GM20000 (cell line): ENCODE results near the gene PNPLA7.
A peak's percentile ranks its signal among the peaks of the same experiment; 100 is the strongest.

ENCODE experiments used
- DNase-seq: peaks from one replicate; pipeline ENCODE4 v3.0.0; 2012; ENCODE audit warnings: low spot score
- TF ChIP-seq, protein P1 (sequence below): IDR thresholded peaks from 2 replicates; pipeline ENCODE4 v1.5.1; 2012; ENCODE audit warnings: mild to moderate bottlenecking, control low read depth; ENCODE audit errors: extremely low read depth, missing control alignments

The PNPLA7 gene

DNA sequence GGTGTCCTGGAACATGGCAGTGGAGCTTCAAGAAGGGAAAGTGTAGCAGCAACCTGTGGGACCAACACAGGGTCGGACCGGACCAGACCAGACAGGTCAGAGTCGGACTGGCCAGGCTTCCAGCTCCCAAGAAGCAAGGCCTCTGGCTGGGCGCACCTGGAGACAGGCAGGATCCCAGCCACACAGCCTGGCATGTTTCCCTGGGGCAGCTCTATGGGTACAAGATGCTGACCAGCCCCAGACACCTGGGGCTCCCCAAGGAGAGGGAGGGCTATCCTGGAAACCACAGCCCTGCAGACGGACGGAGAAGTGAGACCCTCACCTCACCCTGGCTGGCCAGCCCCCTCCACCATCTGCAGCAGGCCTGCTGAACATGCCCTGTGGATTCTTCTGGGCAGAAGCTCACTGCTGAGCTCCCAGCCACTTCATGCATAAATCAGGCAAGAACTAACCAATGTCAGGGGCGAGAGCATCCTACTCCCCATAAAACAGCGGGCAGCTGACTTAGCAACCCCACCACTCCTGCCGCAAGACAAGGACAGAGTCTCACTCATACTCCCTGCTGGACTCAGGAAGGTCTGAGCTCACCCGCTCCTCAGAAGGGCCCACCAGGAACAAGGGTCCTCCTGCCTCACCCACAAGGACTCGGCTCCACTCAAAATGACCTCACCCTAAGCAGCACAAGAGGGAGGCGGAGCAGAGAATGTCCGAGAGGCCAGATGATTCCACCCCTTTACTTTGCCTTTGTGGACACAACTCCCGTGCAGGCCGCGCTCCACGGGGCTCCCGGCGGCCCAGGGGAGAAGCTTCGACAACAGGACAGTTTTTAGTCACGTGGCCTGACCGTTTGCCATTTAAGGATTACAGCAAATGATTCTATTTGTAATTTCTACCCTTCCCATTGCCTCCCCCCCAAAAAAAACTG is 31.4 kb upstream of the PNPLA7 start:
- DNase-seq: no peak
- TF ChIP-seq, protein P1, sequence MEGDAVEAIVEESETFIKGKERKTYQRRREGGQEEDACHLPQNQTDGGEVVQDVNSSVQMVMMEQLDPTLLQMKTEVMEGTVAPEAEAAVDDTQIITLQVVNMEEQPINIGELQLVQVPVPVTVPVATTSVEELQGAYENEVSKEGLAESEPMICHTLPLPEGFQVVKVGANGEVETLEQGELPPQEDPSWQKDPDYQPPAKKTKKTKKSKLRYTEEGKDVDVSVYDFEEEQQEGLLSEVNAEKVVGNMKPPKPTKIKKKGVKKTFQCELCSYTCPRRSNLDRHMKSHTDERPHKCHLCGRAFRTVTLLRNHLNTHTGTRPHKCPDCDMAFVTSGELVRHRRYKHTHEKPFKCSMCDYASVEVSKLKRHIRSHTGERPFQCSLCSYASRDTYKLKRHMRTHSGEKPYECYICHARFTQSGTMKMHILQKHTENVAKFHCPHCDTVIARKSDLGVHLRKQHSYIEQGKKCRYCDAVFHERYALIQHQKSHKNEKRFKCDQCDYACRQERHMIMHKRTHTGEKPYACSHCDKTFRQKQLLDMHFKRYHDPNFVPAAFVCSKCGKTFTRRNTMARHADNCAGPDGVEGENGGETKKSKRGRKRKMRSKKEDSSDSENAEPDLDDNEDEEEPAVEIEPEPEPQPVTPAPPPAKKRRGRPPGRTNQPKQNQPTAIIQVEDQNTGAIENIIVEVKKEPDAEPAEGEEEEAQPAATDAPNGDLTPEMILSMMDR: no peak

DNA sequence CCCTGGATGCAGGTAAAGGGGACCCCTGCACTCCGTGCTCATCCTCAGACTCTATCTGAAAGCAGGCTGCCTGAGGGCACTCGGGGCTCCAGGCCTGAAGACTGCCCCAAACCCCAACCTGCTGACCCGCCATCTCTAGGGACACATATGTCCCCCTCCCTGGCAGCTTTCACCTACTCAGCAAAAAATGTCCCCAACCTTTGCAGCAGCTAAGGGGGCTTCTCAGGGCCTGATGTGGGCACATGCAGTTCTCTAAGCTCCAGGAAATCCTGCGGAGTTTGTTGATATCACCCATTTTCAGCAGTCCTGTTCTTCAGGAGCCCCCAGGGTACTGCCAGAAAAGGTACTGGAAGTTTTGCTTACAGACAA is 30.7 kb upstream of the PNPLA7 start:
- no peak for DNase-seq
- TF ChIP-seq, protein P1: no peak

- TF ChIP-seq, protein P1: no peak
- no peak for DNase-seq
Observed at GRCh38 chr9:137580209-137580953, 30.2 kb upstream of the PNPLA7 start.

DNA sequence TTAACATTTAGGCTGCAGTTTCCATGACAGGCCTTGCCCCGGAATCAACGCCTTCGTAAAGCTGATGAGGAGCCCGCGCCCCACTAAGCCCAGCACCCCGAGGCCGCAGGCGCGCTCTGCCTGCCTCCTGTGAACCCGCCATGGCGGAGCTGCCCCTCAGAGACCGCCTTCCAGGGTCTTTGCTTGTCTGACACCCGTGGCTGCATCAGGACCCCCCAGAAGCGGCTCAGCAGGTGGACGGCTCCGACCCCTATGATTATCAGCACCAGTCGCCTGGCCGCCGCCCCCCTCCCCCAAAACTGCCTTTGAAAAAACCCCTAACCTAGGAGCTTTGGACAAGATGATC is 29.0 kb upstream of the PNPLA7 start:
- TF ChIP-seq, protein P1: no peak
- no peak for DNase-seq

DNA sequence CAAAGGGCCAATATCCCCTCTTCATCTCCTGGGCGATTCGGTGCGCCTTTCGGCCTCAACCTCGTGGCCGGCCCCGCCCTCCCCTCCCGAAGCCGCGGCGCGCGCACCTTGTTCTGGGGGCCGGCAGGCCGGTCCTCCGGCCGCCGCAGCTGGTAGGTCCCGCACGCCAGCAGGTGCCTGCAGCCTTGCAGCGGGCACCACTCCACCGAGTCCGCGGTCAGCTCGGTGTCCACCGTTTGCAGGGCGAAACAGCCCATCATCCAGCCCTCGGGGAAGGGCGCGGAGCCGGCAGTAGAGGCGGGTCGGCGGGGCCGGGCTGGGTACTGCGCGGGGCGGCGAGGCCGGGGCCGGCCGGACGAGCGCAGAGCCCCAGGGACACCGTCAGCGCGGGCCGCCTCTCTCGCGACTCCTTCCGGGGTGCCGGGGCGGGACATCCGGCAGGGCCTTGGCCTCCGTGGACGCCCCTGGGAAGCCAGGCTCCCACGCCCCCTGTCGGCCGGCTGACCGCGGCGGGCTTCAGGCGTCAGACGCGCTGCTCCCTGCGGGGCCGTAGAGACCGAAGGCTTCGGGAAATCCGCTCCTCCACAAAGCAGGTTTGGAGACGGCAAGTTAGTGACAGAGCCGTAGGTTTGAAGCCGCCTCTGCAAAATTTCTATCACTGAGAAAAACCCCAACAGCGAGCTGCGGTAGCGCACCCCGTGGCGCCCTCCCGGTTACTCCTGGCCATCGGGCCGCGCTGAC is 28.5 kb upstream of the PNPLA7 start, which contains the start of gene DPH7:
Gene DPH7, minus strand, starts transcription at position 408 of the 741 bp plus-strand sequence. Its CDS starts 148 bp downstream, at position 260.
- TF ChIP-seq, protein P1: peak; percentile 93
- DNase-seq: peak; percentile 99

- TF ChIP-seq, protein P1: no peak
- no peak for DNase-seq
Observed at GRCh38 chr9:137575716-137576411, 25.7 kb upstream of the PNPLA7 start.
